ENCODE measurements around the gene ARHGAP22. TPM values are rescaled to one million over a fixed set of nuclear protein-coding genes. Genes with fewer than 3 reads are reported as not detected.

ARHGAP22 gene
- total RNA-seq, 1 experiment from 2014 or later = 0.53 TPM

DNA sequence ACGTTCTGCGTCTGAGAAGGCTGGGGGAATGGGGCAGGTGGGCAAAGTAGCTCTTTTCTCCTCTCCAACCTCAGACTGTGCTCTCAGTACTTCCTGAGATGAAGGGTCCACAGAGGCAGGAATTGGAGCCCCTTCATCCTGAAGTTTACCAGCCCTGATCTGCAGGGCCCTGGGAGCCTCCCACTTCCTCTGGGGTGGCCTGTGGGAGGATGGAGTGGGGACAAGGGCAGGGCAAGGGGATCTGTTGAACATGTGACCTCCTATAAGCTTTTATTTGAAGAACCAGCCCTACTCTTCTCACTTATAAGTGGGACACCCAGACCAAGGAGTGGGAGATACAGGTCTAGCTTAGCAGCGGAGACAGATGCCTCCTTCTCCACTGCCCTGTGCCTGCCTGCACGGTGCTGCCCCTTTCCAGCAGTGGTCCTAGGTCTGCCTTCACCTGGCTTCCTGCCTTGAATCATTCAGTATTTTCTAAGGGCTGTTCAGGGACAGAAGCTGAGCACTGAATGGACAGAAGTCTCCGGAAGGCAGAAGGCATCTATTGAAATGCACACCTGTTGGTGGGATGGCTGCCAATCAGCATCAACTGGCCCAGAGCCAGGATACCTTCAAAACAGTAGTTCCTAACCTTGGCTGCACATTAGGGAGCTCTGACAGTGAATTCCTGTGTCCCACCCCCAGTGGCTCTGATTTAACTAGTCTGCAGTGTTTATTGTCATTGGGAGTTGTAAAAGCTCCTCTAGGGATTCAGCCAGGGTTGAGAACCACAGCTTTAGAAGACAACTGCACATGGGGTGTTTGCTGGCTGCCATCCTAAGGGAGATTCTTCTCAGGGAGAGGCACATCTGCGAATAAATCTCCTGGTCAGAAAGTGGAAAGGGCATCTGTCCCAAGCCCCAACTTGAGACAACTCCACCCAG lies 2.7 kb upstream of the ARHGAP22 start:
- no peak overlapping the region for H3K27ac ChIP-seq
- H3K4me3 ChIP-seq = no peak overlapping the region
- H3K36me3 ChIP-seq = no peaks in the 10 kb centered on the region; the same call in 1 of the 2 replicates
- no peaks in the 10 kb centered on the region for H3K9me3 ChIP-seq (replicated peaks)
- H3K4me1 ChIP-seq (replicated peaks) = peaks cover 40% of the 10 kb centered on the region
- peak in 1 of 2 experiments; percentile 23 for DNase-seq (ENCODE audit: low read depth in 1 of 2, low spot score in 2 of 2)
- H3K27me3 ChIP-seq (replicated peaks) = no peaks in the 10 kb centered on the region

DNA sequence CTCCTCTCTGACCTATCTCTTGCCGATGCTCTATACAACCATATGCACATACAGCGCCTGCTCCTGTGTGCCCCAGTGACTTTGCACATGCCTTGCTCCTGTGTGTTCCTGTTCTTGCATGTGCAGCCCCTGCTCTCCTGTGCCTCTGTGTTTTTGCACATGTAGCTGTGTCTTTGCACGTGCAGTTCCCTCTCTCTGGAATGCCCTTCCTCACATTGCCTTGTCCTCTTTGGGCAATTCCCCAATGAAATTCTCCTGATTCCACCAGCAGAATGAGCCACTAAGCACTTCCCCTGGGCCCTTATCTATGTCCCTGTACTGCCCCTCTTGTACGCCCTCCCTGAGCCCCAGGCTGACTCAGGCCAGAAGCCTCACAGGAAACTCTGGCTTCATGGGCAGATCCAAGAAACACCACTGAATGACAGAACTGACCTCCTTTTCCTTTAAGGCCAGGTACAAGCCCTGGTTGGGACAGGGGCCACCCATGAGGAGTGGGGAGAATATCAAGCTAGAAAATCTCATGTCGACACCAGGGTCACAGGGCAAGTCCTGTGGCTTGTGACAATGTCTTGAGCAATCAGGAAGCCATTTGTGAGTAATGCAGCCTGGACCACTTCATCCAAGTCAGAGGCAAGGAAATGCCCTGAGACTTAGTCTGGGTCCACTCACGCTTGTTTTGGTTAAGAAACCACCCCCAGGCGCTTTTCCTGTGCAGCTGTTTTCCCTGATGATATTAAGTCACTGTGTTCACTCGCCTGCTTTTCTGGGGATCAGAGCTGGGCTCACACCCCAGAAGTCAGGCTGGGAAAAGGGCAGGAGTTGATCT lies 1.9 kb upstream of the ARHGAP22 start:
- DNase-seq (ENCODE audit: low read depth in 1 of 2, low spot score in 2 of 2) = peak; percentile 58 to 70
- Histone ChIP-seq H3K4me1 (replicated peaks) (peaks cover 40% of the 10 kb centered on the region), H3K36me3 (no peaks in the 10 kb centered on the region; the same call in 1 of the 2 replicates), H3K9me3 (replicated peaks) (no peaks in the 10 kb centered on the region), H3K4me3 (no peak overlapping the region), H3K27me3 (replicated peaks) (no peaks in the 10 kb centered on the region), H3K27ac (no peak overlapping the region)

DNA sequence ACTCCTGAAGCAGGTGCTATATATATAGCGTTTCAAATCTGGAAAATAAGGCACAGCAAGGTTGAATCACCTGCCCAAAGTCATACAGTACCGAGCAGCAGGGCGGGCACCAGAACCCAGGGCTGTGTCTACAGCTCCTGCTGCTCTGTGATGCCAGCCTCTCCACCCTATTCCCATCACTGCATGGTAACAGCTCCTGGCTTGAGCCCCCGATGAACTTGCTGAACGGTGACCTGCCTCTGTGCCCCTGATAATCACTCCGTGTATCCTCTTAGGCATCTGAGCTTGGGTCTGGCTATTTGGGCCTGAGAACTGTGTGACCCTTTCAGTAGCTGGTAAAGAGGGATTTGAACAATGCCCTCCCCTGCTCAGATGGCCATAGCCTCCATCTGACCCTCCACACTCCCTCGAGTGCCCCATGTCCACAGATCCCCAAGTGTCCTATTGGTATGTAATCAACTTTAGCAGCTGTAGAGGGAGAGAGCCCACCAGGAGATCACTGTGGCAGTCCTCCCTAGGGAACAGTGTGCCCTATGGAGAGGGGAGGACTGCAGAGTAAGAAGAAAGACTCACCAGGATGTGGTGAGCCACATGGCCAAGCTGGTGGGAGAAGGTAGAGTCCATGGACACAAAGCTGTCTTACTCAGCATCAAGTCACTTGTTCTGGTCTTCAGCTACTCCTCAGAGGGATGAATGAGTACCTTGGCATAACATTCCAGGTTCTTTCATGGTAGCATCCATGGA lies 1.1 kb upstream of the ARHGAP22 start:
- H3K36me3 ChIP-seq = no peaks in the 10 kb centered on the region; the same call in 1 of the 2 replicates
- H3K27ac ChIP-seq = no peak overlapping the region
- no peaks in the 10 kb centered on the region for H3K9me3 ChIP-seq (replicated peaks)
- no peak overlapping the region for H3K4me3 ChIP-seq
- peaks cover 40% of the 10 kb centered on the region for H3K4me1 ChIP-seq (replicated peaks)
- H3K27me3 ChIP-seq (replicated peaks) = no peaks in the 10 kb centered on the region
- DNase-seq (ENCODE audit: low read depth in 1 of 2, low spot score in 2 of 2) = peak in 1 of 2 experiments; percentile 29

DNA sequence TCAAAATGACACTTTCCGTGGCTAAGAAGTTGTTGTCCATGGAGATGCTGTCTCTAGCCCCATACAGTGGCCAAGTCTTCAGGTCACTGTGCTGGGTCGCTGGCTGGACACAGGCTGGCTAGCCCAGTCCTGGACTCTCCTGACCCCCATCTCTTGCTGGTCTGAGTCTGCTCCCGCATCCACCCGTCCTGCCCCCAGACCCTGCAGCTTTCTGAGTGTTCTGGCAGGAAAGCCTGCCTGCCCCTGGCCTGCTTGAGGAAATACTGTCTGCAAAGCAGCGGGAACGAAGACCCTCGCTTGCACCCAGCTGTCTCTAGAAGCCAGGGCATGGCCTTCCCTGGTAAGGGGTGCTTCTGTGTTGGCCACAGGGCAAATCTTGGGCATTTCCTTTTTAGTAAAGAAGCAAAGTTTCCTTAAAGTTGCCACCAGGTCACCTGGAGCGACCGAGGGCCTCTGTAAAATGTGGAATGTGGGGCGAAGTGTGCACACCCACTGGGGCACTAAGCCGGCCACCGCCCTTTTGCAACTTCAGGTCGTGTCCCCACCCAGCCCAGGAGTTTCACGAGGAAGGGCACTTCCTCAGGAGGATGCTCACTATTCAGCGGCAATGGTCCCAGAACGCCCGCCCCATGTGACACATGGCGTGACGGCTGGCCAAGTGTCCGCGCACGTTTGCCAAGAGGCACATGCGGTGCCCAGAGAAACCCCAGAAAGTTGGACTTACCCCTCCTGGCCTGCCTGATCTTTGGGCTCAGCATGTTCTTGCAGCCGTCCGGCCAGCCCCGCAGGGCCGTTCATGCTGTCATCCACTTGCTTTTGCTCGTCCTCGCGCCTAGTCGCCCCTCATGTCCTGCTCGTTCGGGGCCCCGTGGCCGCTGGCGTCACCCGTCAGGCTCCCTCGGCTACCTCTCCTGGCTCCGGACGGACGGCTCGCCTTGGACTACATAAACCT lies 558 bp downstream of the ARHGAP22 start:
- no peaks in the 10 kb centered on the region for H3K9me3 ChIP-seq (replicated peaks)
- H3K27me3 ChIP-seq (replicated peaks) = no peaks in the 10 kb centered on the region
- no peaks in the 10 kb centered on the region; the same call in 1 of the 2 replicates for H3K36me3 ChIP-seq
- peaks cover 40% of the 10 kb centered on the region for H3K4me1 ChIP-seq (replicated peaks)
- H3K4me3 ChIP-seq = peak overlapping the region; percentile 34
- no peak overlapping the region for H3K27ac ChIP-seq
- DNase-seq (ENCODE audit: low read depth in 1 of 2, low spot score in 2 of 2) = peak in 1 of 2 experiments; percentile 42

DNA sequence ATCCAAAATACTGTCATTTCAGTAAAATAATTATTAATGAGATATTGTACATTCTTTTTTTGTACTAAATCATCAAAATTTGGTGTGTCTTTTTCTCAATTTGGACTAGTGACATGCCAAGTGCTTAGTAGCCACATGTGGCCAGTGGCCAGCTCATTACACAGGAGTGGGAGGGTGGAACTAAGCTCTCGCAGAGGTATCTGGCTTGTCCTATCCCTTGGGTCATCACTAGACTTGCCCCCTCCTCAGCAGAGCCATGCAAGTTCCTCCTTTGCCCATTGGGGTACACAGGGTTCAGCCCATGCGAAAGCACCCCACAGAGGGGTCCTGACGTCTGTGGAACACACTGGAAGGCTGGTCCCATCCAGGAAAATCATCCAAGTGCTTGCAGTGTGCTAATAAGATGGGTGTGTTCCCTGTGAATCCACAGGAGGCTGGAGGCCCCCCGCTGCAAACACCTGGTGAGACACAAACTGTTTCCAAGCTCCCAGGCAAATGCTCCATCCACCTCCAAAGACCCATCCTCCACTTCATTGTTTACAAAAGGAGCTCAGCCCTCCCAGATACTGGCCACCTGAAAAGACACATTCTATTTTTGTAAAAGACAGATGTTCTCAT lies 1.3 kb downstream of the ARHGAP22 start:
- DNase-seq (ENCODE audit: low read depth in 1 of 2, low spot score in 2 of 2) = peak in 1 of 2 experiments; percentile 28
- Histone ChIP-seq H3K4me1 (replicated peaks) (peaks cover 40% of the 10 kb centered on the region), H3K27me3 (replicated peaks) (no peaks in the 10 kb centered on the region), H3K36me3 (no peaks in the 10 kb centered on the region; the same call in 1 of the 2 replicates), H3K9me3 (replicated peaks) (no peaks in the 10 kb centered on the region), H3K4me3 (no peak overlapping the region), H3K27ac (no peak overlapping the region)

DNA sequence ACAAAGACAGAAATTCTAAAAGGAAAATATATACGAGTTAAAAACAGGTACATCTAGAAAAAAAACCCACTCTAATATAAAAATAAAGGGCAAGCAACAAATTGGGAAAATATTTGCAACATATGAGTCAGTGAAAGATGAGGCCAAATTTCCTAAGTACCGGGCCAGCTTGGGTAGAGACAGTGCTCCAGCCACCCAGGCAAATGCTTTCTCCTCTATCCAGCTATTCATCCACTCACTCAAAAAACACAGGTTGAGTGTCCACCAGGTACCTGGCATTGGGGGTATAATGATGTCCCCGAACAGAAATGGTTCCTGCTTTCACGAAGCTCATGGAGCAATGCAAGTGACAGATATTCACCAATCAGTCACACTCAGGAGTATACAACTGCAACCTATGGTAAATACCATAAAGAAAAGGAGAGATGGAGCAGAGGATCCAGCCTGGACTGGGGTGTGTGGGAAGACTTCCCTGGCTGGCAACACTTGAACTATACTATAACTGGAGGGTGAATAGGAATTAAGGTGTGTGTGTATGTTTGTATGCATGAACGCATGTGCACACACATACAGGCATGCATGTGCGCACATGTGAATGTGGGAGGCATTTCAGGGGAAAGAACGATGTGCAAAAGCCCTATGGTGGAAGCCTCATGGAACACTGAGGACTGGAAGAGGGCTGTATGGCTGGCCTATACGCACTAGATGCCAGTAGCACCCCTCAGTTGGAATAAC lies 2.3 kb downstream of the ARHGAP22 start:
- Histone ChIP-seq H3K4me3 (no peak overlapping the region), H3K9me3 (replicated peaks) (no peaks in the 10 kb centered on the region), H3K36me3 (no peaks in the 10 kb centered on the region; the same call in 1 of the 2 replicates), H3K27me3 (replicated peaks) (no peaks in the 10 kb centered on the region), H3K27ac (no peak overlapping the region), H3K4me1 (replicated peaks) (peaks cover 32% of the 10 kb centered on the region)
- DNase-seq (ENCODE audit: low read depth in 1 of 2, low spot score in 2 of 2) = peak in 1 of 2 experiments; percentile 12

DNA sequence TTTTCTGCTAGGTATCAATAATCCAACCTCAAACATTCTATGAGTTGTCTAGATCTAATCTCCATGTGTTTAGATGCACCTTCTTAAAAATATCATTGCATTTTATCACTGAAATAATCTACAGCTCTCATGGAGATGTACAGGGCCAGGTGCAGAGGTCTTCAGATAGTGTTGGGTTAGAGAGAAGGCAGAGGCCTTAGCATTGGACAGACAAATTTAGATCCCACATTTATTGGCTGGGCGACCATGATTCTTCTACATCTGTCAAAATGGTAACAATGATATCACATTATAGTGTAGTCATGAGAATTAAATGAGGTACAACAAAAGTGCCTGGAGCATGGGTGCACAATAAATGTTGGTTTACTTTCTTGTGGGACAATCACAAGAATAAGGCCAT lies 3.1 kb downstream of the ARHGAP22 start:
- Histone ChIP-seq H3K9me3 (replicated peaks) (no peaks in the 10 kb centered on the region), H3K36me3 (no peaks in the 10 kb centered on the region; the same call in 1 of the 2 replicates), H3K4me3 (no peak overlapping the region), H3K27me3 (replicated peaks) (no peaks in the 10 kb centered on the region), H3K4me1 (replicated peaks) (peaks cover 24% of the 10 kb centered on the region), H3K27ac (no peak overlapping the region)
- DNase-seq (ENCODE audit: low read depth in 1 of 2, low spot score in 2 of 2) = peak in 1 of 2 experiments; percentile 2

DNA sequence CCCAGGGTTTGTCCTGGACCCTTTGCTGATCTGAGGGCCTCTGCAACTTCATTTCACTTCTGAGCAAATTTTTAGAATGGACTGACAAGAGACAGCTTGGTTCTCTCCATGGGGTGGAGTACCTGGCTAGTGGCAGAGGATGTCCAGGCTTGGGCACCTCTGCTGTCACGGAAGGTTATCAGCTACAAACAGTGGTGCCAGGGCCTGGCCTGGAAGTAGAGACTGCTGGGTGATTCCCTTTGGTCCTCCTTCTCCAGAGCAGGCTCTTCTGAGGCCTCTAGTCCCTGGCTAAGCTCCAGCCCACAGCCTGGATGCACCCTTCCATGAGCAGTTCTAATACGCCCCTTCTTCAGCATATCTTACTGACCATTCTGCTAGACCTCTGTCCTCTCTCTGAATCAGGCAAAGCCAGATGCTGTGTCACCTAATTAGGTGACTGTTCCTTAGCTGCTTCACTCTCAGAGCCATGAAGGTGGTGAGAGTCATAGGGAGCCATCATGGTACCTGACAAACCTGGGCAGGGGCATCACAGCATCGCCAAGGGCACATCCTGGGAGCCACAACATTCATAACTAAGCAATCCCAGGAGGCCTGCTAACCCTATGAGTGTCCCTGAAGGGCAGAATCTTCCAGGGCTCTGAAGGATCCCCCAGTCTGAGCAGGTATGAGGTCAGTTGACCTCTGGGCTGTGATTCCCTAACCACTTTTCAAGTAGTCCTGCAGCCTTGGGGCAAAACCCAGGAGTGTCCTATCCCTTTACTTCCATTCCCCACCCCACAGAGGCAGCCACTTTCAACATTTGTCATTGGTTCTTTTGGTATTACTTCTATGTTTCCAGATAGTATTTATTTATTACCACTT lies 4.0 kb downstream of the ARHGAP22 start:
- Histone ChIP-seq H3K4me1 (replicated peaks) (peaks cover 15% of the 10 kb centered on the region), H3K36me3 (no peaks in the 10 kb centered on the region; the same call in 1 of the 2 replicates), H3K9me3 (replicated peaks) (no peaks in the 10 kb centered on the region), H3K27me3 (replicated peaks) (no peaks in the 10 kb centered on the region), H3K27ac (no peak overlapping the region), H3K4me3 (no peak overlapping the region)
- peak in 1 of 2 experiments; percentile 30 for DNase-seq (ENCODE audit: low read depth in 1 of 2, low spot score in 2 of 2)

DNA sequence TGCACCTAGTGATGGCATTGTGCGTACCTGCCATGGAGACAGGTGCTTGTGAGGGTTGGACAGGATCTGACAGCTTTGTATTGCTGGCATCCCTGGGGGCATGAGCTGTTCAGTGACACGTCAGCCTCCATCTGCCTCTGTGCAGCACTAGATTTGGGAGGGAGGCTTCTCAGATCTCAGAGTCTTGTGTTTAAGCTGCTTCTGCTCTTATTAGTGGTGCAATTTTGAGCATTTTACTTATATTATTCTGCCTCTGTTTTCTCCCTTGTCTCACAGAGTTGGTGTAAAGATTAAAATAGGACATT lies 5.1 kb downstream of the ARHGAP22 start:
- H3K4me1 ChIP-seq (replicated peaks) = peaks cover 9% of the 10 kb centered on the region
- no peak for DNase-seq (ENCODE audit: low read depth in 1 of 2, low spot score in 2 of 2)
- no peaks in the 10 kb centered on the region for H3K9me3 ChIP-seq (replicated peaks)
- no peaks in the 10 kb centered on the region; the same call in 1 of the 2 replicates for H3K36me3 ChIP-seq
- H3K27ac ChIP-seq = no peak overlapping the region
- no peak overlapping the region for H3K4me3 ChIP-seq
- H3K27me3 ChIP-seq (replicated peaks) = no peaks in the 10 kb centered on the region

DNA sequence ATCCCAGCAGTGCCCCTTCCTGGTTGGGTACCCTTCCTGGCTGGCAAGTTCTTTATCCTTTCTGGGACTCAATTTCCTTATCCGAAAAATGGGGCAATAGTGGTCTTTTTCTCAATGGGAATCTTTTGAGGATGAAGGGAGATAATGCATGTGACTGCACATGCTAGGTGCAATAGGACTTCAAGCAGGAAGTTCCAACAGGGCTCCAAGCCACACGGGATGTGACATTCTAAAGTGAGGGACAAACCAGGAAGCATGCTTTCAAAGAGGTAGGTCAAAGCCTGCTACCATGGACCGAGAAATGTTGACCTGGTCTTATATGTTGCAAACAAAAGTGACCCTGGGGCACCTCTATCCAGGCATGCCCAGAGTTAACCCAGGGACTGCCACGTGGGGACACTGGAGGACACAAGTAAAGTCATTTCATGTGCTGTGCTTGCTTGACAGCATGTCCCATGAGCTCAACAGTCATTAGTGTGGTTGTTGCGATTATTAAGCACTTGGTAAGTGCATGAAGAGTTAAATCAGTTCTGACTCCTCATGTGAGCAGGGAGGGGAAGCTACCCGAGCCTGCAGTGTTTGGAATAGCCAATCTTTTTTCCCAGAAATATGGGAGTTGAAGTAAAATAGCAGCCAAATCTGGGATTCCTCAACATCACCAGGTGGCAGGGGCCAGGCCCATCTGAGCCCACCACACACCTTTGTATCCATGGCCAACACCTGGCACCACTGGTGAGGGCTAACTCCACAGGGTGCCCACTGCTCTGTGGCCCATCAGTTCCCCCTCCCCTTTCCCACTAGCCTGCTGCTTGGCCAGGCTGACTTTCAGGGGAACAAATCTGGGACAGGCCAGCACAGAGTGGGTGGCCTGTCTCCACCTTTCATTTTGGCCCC lies 5.7 kb downstream of the ARHGAP22 start:
- no peaks in the 10 kb centered on the region for H3K27me3 ChIP-seq (replicated peaks)
- no peaks in the 10 kb centered on the region for H3K9me3 ChIP-seq (replicated peaks)
- DNase-seq (ENCODE audit: low read depth in 1 of 2, low spot score in 2 of 2) = peak in 1 of 2 experiments; percentile 19
- H3K4me3 ChIP-seq = no peak overlapping the region
- peaks cover 3% of the 10 kb centered on the region for H3K4me1 ChIP-seq (replicated peaks)
- no peak overlapping the region for H3K27ac ChIP-seq
- H3K36me3 ChIP-seq = no peaks in the 10 kb centered on the region; the same call in 1 of the 2 replicates

Data from SJSA1 (cell line).